ENCODE measurements around the gene EFHD1. TPM values are rescaled to one million over a fixed set of nuclear protein-coding genes. Genes with fewer than 3 reads are reported as not detected.
A peak's percentile ranks its signal among the peaks of the same experiment; 100 is the strongest.

The EFHD1 gene
- total and polyA plus RNA-seq, 2 of the 13 experiments (the other 11 are each of a cell fraction or from before 2014, with no cell fraction given), result 0.09 TPM; not detected in 1

DNA sequence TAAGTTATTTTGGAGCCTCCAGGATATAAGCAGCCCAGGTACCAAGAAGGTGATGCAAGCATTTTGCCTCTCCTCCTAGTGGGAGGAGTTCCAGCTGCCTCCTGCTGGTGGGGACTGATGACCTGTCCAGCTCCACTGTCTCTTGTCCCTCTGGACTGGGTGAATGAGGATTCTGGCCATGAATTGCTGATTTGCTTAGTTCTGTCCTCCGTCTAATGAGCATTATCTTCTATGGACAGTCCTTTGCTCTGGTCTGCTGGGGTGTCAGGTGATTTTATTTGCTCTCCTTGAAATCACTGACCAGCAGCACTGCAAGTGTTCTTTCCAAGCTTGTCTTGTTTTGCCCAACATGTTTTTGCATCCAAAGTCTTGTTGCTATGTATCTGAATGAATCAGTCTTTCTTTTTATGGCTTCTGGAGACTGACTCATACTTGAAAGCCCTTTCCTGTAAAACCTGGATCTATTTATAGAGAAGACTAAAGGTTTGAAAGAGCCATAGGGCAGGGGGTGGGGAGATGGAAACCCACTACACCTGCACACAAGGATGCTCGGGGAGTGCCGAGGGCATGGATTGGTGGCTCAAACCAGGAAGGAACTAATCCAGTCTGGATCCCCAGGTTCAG is 40.5 kb upstream of the EFHD1 start (continued):
- TF ChIP-seq, protein P1, sequence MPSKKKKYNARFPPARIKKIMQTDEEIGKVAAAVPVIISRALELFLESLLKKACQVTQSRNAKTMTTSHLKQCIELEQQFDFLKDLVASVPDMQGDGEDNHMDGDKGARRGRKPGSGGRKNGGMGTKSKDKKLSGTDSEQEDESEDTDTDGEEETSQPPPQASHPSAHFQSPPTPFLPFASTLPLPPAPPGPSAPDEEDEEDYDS (CRISPR knock-in tag; IDR thresholded peaks at IDR 0.05), result no peak
- TF ChIP-seq CEBPG (CRISPR knock-in tag; IDR thresholded peaks at IDR 0.05), result peak; percentile 73
- TF ChIP-seq, protein P2, sequence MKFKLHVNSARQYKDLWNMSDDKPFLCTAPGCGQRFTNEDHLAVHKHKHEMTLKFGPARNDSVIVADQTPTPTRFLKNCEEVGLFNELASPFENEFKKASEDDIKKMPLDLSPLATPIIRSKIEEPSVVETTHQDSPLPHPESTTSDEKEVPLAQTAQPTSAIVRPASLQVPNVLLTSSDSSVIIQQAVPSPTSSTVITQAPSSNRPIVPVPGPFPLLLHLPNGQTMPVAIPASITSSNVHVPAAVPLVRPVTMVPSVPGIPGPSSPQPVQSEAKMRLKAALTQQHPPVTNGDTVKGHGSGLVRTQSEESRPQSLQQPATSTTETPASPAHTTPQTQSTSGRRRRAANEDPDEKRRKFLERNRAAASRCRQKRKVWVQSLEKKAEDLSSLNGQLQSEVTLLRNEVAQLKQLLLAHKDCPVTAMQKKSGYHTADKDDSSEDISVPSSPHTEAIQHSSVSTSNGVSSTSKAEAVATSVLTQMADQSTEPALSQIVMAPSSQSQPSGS (CRISPR knock-in tag; IDR thresholded peaks at IDR 0.05), result no peak
- 0 out of 2 replicates have a peak, but pooled peaks have one; percentile 25 for TF ChIP-seq RAD21 (CRISPR knock-in tag; IDR thresholded peaks at IDR 0.05)

DNA sequence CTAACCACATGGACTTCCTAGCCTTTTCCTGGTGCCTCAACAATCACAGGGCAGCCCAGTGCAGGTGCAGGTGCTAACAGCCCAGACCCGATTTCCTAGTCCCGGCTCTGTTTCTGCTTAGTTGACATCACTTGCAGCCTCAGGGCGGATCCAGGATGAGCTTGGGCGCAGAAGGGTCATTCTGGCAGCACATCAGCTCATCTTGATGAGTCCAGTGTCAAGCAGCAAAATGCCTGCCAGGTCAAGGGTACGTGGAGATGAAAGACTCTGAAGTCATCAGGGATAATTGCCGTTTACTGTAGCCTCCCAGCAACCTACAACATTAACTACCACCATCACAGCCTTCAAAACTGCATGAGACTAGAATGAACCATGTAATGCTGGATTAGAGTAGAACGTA is 39.4 kb upstream of the EFHD1 start:
- no peaks in the 10 kb centered on the region for H4K20me1 ChIP-seq (ENCODE audit: insufficient read depth, low read length)
- no peak overlapping the region for H3K9ac ChIP-seq (ENCODE audit: insufficient read depth, low read depth, low read length)
- ChIA-PET POLR2A (no interaction called here), CTCF (ENCODE audit: low intra/inter-chr PET ratio, low total read pairs) (no interaction called here)
- intact Hi-C loops (cut with micrococcal nuclease; ENCODE audit: unreplicated experiment) (no loop called here), in situ Hi-C loops (cut with HindIII; ENCODE audit: extremely low pct_ligation_motif_present, low pct_unique_long_range_greater_than_20kb) (no loop called here)
- no peaks in the 10 kb centered on the region for H3K9me3 ChIP-seq (ENCODE audit: low read length)
- no peak overlapping the region for H3K27ac ChIP-seq (ENCODE audit: extremely low read length, insufficient read depth, low read length)
- ATAC-seq, result no peak
- no peaks in the 10 kb centered on the region; the same call in 1 of the 2 replicates for H3K4me1 ChIP-seq (ENCODE audit: insufficient read depth, low read length)
- H3K4me2 ChIP-seq (ENCODE audit: low read depth, low read length), result no peak overlapping the region
- BruUV-seq (replicated peaks), result no TSS peak
- no peak for TF ChIP-seq PHF20 (CRISPR knock-in tag; IDR thresholded peaks at IDR 0.05)
- TF ChIP-seq, protein P3, sequence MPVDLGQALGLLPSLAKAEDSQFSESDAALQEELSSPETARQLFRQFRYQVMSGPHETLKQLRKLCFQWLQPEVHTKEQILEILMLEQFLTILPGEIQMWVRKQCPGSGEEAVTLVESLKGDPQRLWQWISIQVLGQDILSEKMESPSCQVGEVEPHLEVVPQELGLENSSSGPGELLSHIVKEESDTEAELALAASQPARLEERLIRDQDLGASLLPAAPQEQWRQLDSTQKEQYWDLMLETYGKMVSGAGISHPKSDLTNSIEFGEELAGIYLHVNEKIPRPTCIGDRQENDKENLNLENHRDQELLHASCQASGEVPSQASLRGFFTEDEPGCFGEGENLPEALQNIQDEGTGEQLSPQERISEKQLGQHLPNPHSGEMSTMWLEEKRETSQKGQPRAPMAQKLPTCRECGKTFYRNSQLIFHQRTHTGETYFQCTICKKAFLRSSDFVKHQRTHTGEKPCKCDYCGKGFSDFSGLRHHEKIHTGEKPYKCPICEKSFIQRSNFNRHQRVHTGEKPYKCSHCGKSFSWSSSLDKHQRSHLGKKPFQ (CRISPR knock-in tag; IDR thresholded peaks at IDR 0.05; ENCODE audit: insufficient replicate concordance), result no peak
- TF ChIP-seq ZNF567 (CRISPR knock-in tag; IDR thresholded peaks at IDR 0.05; ENCODE audit: borderline replicate concordance), result no peak
- H3K27me3 ChIP-seq (ENCODE audit: control insufficient read depth in 1 of 2, insufficient read depth in 2 of 2, low read length in 2 of 2), result no peaks in the 10 kb centered on the region; a peak in 1 of 5 replicates
- H3K79me2 ChIP-seq (ENCODE audit: insufficient read depth, low read length), result no peaks in the 10 kb centered on the region
- no peak for FAIRE-seq
- H3K4me3 ChIP-seq (replicated peaks in 1 of 3; ENCODE audit: insufficient read depth in 1 of 3, low read depth in 2 of 3, low read length in 3 of 3), result no peak overlapping the region
- no peaks in the 10 kb centered on the region for H3K36me3 ChIP-seq (replicated peaks in 1 of 2; ENCODE audit: control insufficient read depth in 1 of 2, insufficient read depth in 2 of 2, low read length in 2 of 2)
- 42% methylated on average over 6 of the region's 7 CpGs for WGBS (ENCODE audit: low lambda C conversion rate)
- no peak for DNase-seq (ENCODE audit: low spot score)
- H2AFZ ChIP-seq (ENCODE audit: low read length), result no peak overlapping the region

Measured in HepG2 (cell line).